Measurements from ENCODE around the gene COMMD6. TPM values are rescaled to one million over a fixed set of nuclear protein-coding genes. Genes with fewer than 3 reads are reported as not detected.

COMMD6 gene
- total and polyA plus RNA-seq, 2 of the 13 experiments (the other 11 are each of a cell fraction or from before 2014, with no cell fraction given), result 97.0 to 164 TPM

- Histone ChIP-seq H3K27ac (ENCODE audit: extremely low read length, insufficient read depth, low read length) (peak overlapping the region; percentile 53), H4K20me1 (ENCODE audit: insufficient read depth, low read length) (no peaks in the 10 kb centered on the region), H3K4me3 (replicated peaks in 1 of 3; ENCODE audit: insufficient read depth in 1 of 3, low read depth in 2 of 3, low read length in 3 of 3) (no peak overlapping the region; a peak in 1 of 6 replicates), H3K9me3 (ENCODE audit: low read length) (no peaks in the 10 kb centered on the region), H3K79me2 (ENCODE audit: insufficient read depth, low read length) (peaks cover 12% of the 10 kb centered on the region), H3K4me2 (ENCODE audit: low read depth, low read length) (peak overlapping the region; percentile 38), H3K27me3 (ENCODE audit: control insufficient read depth in 1 of 2, insufficient read depth in 2 of 2, low read length in 2 of 2) (no peaks in the 10 kb centered on the region; a peak in 1 of 5 replicates), H2AFZ (ENCODE audit: low read length) (no peak overlapping the region), H3K4me1 (ENCODE audit: insufficient read depth, low read length) (peaks cover 59% of the 10 kb centered on the region), H3K36me3 (replicated peaks in 1 of 2; ENCODE audit: control insufficient read depth in 1 of 2, insufficient read depth in 2 of 2, low read length in 2 of 2) (no peaks in the 10 kb centered on the region), H3K9ac (ENCODE audit: insufficient read depth, low read depth, low read length) (no peak overlapping the region)
- intact Hi-C loops (cut with micrococcal nuclease; ENCODE audit: unreplicated experiment), result no loop called here
- in situ Hi-C loops (cut with HindIII; ENCODE audit: extremely low pct_ligation_motif_present, low pct_unique_long_range_greater_than_20kb), result loop anchor here (5.0 kb wide), 1 partner anchor 62 kb away; the partner anchor contains the start of gene UCHL3
- peak; percentile 81 for DNase-seq (ENCODE audit: low spot score)
- 44% methylated on average over 1 of the region's 1 CpG for WGBS (ENCODE audit: low lambda C conversion rate)
- ChIA-PET POLR2A (interaction anchor here (1.0 kb wide), 1 partner anchor 74 kb away, joined by 3 read pairs; no protein-coding TSS in a partner anchor), CTCF (ENCODE audit: low intra/inter-chr PET ratio, low total read pairs) (interaction anchor here (2.3 kb wide), 1 partner anchor 64 kb away, joined by 9 read pairs; the partner anchor contains the start of gene UCHL3)
- no peak for ATAC-seq
- no peak for FAIRE-seq
- no TSS peak for BruUV-seq (replicated peaks)
- no peak for TF ChIP-seq BRCA1 (CRISPR knock-in tag; IDR thresholded peaks at IDR 0.05)
- TF ChIP-seq ZNF737 (CRISPR knock-in tag; IDR thresholded peaks at IDR 0.05; ENCODE audit: borderline replicate concordance), result no peak
- peak; percentile 81 for TF ChIP-seq SOX5 (CRISPR knock-in tag; IDR thresholded peaks at IDR 0.05; ENCODE audit: borderline replicate concordance)
- TF ChIP-seq NFE2L2 (IDR thresholded peaks at IDR 0.05; ENCODE audit: low read length), result peak; percentile 96
- TF ChIP-seq, protein P1, sequence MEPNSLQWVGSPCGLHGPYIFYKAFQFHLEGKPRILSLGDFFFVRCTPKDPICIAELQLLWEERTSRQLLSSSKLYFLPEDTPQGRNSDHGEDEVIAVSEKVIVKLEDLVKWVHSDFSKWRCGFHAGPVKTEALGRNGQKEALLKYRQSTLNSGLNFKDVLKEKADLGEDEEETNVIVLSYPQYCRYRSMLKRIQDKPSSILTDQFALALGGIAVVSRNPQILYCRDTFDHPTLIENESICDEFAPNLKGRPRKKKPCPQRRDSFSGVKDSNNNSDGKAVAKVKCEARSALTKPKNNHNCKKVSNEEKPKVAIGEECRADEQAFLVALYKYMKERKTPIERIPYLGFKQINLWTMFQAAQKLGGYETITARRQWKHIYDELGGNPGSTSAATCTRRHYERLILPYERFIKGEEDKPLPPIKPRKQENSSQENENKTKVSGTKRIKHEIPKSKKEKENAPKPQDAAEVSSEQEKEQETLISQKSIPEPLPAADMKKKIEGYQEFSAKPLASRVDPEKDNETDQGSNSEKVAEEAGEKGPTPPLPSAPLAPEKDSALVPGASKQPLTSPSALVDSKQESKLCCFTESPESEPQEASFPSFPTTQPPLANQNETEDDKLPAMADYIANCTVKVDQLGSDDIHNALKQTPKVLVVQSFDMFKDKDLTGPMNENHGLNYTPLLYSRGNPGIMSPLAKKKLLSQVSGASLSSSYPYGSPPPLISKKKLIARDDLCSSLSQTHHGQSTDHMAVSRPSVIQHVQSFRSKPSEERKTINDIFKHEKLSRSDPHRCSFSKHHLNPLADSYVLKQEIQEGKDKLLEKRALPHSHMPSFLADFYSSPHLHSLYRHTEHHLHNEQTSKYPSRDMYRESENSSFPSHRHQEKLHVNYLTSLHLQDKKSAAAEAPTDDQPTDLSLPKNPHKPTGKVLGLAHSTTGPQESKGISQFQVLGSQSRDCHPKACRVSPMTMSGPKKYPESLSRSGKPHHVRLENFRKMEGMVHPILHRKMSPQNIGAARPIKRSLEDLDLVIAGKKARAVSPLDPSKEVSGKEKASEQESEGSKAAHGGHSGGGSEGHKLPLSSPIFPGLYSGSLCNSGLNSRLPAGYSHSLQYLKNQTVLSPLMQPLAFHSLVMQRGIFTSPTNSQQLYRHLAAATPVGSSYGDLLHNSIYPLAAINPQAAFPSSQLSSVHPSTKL (CRISPR knock-in tag; IDR thresholded peaks at IDR 0.05), result peak; percentile 29; the same call in 1 of the 2 replicates
- peak; percentile 48 for TF ChIP-seq FOSL2 (CRISPR knock-in tag; IDR thresholded peaks at IDR 0.05)
- no peak for TF ChIP-seq HOXA7 (CRISPR knock-in tag; IDR thresholded peaks at IDR 0.05)
- no peak for TF ChIP-seq ISL2 (CRISPR knock-in tag; IDR thresholded peaks at IDR 0.05)
- TF ChIP-seq MAFK (conservative IDR thresholded peaks at IDR 0.05 in 1 of 2, IDR thresholded peaks at IDR 0.05 in 1 of 2; ENCODE audit: low read length in 2 of 2), result peak; percentile 72 to 89
- peak; percentile 66; the same call in 1 of the 2 replicates for TF ChIP-seq NFE2 (CRISPR knock-in tag; IDR thresholded peaks at IDR 0.05)
- no peak for TF ChIP-seq NR2F1 (CRISPR knock-in tag; IDR thresholded peaks at IDR 0.05)
- TF ChIP-seq SOX13 (IDR thresholded peaks at IDR 0.05), result no peak
- peak in 1 of 2 experiments; percentile 84; a peak in 2 of 4 replicates for TF ChIP-seq SOX13 (CRISPR knock-in tag; conservative IDR thresholded peaks at IDR 0.05 in 1 of 2, IDR thresholded peaks at IDR 0.05 in 1 of 2)
- no peak for TF ChIP-seq ZNF678 (CRISPR knock-in tag; IDR thresholded peaks at IDR 0.05)
- no peak for TF ChIP-seq ZNF556 (CRISPR knock-in tag; IDR thresholded peaks at IDR 0.05; ENCODE audit: borderline replicate concordance)
- no peak for TF ChIP-seq ZNF761 (CRISPR knock-in tag; conservative IDR thresholded peaks at IDR 0.05)
- TF ChIP-seq, protein P2, sequence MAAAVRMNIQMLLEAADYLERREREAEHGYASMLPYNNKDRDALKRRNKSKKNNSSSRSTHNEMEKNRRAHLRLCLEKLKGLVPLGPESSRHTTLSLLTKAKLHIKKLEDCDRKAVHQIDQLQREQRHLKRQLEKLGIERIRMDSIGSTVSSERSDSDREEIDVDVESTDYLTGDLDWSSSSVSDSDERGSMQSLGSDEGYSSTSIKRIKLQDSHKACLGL (CRISPR knock-in tag; IDR thresholded peaks at IDR 0.05), result no peak
- TF ChIP-seq MAFF (IDR thresholded peaks at IDR 0.05; ENCODE audit: low read depth, low read length), result peak; percentile 65
- no peak for TF ChIP-seq ZKSCAN5 (CRISPR knock-in tag; IDR thresholded peaks at IDR 0.05)
- TF ChIP-seq KAT8 (CRISPR knock-in tag; IDR thresholded peaks at IDR 0.05), result peak; percentile 8; the same call in 1 of the 2 replicates
- TF ChIP-seq ZNF569 (CRISPR knock-in tag; IDR thresholded peaks at IDR 0.05; ENCODE audit: borderline replicate concordance), result no peak
- peak; percentile 33 for TF ChIP-seq TEAD3 (CRISPR knock-in tag; optimal IDR thresholded peaks at IDR 0.05; ENCODE audit: borderline replicate concordance)
These were observed 52.2 kb downstream of the COMMD6 start for GRCh38 chr13:75485286-75486062.

All from HepG2 (cell line).